SK-N-MC (cell line): ENCODE results near the gene PRR5L.
A peak's percentile ranks its signal among the peaks of the same experiment; 100 is the strongest.

Experiments
- DNase-seq: peaks from one replicate; pipeline ENCODE4 v3.0.0-alpha.2; 2011; ENCODE audit warnings: low read depth, low spot score
- H3K27ac ChIP-seq: fragments of 200-600 bp; sonication (generic); 2 replicates; pipeline ENCODE4 v1.5.1; 2016; ENCODE audit warnings: mixed run types
- H3K36me3 ChIP-seq: fragments of 200-600 bp; sonication (generic); 2 replicates; pipeline ENCODE4 v1.6.1; 2017; ENCODE audit warnings: antibody characterized with exemption, low read length, mixed read lengths; ENCODE audit not compliant: insufficient read depth
- H3K4me3 ChIP-seq: fragments of 200-600 bp; sonication (generic); 2 replicates; pipeline ENCODE4 v1.5.1; 2016
- H3K9ac ChIP-seq: fragments of 200-600 bp; sonication (generic); 2 replicates; pipeline ENCODE4 v1.8.0; 2017; ENCODE audit warnings: mixed run types, mixed read lengths; ENCODE audit not compliant: insufficient read length
- H3K9me3 ChIP-seq: fragments of 200-600 bp; sonication (generic); 2 replicates; pipeline ENCODE4 v1.6.1; 2017; ENCODE audit warnings: low read depth, mild to moderate bottlenecking, antibody characterized with exemption, low read length, moderate library complexity, mixed read lengths
- EZH2 ChIP-seq: fragments of 200-600 bp; sonication (generic); IDR thresholded peaks from one replicate; pipeline ENCODE4 v1.6.1; 2017; ENCODE audit warnings: antibody characterized with exemption
- FOXP2 ChIP-seq: optimal IDR thresholded peaks from 2 replicates; pipeline ENCODE3; 2011; ENCODE audit warnings: mild to moderate bottlenecking, moderate library complexity; ENCODE audit not compliant: insufficient read depth; ENCODE audit errors: extremely low read length, control extremely low read depth
- POLR2AphosphoS5 ChIP-seq: IDR thresholded peaks from 2 replicates; pipeline ENCODE4 v1.6.1; 2012; ENCODE audit warnings: mild to moderate bottlenecking, low read depth, low read length, borderline replicate concordance

PRR5L gene

DNA sequence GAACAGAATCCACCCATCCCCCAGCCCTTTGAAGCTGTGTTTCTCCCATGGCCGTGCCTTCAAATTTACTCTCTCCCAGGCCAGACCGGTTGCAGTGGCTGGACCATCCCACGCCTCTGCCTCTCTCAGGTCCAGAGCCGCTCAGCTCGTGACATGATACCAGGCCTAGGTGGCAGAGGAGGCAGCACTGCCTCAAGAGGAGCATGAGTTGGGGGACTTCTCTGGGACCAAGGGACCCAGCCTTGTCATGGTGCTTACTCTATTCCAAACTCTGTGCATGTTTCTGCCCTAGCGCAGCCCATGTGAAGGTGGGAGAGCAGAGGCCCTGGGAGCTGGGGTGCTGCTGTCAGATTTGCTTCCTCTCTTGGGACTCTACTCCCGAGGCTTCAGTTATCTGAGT lies 163.0 kb downstream of the PRR5L start:
- Histone ChIP-seq H3K9me3 (no peaks in the 10 kb centered on the region), H3K36me3 (peaks cover 60% of the 10 kb centered on the region), H3K9ac (no peak overlapping the region), H3K27ac (no peak overlapping the region), H3K4me3 (no peak overlapping the region)
- no peak for DNase-seq
- no peak for TF ChIP-seq FOXP2
- TF ChIP-seq POLR2AphosphoS5, result no peak
- TF ChIP-seq EZH2, result no peak

DNA sequence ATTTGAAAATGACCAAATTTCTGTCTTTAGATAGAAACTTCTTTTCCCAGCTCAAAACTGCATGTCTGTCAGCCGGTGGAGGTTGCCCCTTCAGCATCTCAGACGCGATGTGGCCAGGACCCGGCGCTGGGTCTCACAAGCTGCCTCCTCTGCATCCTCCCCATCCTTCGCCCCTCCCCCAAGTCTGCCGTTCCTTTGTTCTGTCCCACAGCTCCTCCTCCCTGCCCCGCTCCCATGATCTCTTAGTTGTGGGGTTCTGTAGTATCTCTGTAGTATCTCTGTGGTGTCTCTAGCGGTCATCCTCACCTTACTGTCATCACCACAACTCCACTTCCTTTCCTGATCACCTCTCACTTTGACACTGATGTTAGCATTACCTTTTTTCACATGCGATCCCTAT lies 164.1 kb downstream of the PRR5L start:
- Histone ChIP-seq H3K9ac (no peak overlapping the region), H3K27ac (no peak overlapping the region)
- TF ChIP-seq EZH2 (no peak), FOXP2 (no peak), POLR2AphosphoS5 (no peak)

DNA sequence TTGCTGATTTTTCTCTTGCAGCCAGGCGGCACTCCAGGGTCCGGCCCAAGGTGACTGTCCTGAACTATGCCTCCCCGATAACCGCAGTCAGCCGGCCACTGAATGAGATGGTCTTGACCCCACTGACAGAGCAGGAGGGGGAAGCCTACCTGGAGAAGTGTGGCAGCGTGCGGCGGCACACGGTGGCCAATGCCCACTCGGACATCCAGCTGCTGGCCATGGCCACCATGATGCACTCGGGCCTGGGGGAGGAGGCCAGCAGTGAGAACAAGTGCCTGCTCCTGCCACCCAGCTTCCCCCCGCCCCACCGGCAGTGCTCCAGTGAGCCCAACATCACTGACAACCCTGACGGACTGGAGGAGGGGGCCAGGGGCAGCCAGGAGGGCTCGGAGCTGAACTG lies 166.2 kb downstream of the PRR5L start:
- no peak for DNase-seq
- H3K27ac ChIP-seq, result no peak overlapping the region
- TF ChIP-seq EZH2, result no peak
- TF ChIP-seq FOXP2, result no peak
- TF ChIP-seq POLR2AphosphoS5, result no peak
- no peaks in the 10 kb centered on the region for H3K9me3 ChIP-seq
- H3K36me3 ChIP-seq, result peaks cover 30% of the 10 kb centered on the region; the same call in 1 of the 2 replicates
- no peak overlapping the region for H3K9ac ChIP-seq
- H3K4me3 ChIP-seq, result no peak overlapping the region

More for the DNA sequence above, 164.1 kb downstream of the PRR5L start:
- Histone ChIP-seq H3K4me3 (no peak overlapping the region), H3K9me3 (no peaks in the 10 kb centered on the region), H3K36me3 (peaks cover 48% of the 10 kb centered on the region; the same call in 1 of the 2 replicates)
- no peak for DNase-seq

DNA sequence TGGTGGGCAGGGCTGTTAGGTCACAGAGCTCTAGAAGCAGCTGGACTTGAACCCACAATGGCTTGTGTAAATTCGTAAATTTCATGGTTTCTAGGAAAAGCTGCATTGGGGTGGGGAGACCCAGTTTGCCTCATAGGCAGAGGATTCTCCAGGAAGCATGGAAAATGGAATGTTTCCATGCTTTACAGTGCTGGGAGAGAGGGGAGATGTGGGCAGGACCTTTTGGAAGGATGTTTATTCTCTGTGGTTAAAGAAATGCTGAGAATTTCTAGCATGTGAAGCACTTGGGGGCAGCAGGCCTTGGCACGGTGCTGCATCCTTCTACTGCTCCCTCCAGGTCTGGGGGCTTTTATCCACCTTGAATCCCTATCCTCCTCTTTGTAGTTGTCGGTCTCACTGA lies 167.7 kb downstream of the PRR5L start:
- no peak for DNase-seq
- H3K9ac ChIP-seq, result no peak overlapping the region
- no peak overlapping the region for H3K27ac ChIP-seq
- no peaks in the 10 kb centered on the region for H3K9me3 ChIP-seq
- H3K36me3 ChIP-seq, result peaks cover 30% of the 10 kb centered on the region; the same call in 1 of the 2 replicates
- TF ChIP-seq FOXP2 (no peak), EZH2 (no peak), POLR2AphosphoS5 (no peak)
- no peak overlapping the region for H3K4me3 ChIP-seq

DNA sequence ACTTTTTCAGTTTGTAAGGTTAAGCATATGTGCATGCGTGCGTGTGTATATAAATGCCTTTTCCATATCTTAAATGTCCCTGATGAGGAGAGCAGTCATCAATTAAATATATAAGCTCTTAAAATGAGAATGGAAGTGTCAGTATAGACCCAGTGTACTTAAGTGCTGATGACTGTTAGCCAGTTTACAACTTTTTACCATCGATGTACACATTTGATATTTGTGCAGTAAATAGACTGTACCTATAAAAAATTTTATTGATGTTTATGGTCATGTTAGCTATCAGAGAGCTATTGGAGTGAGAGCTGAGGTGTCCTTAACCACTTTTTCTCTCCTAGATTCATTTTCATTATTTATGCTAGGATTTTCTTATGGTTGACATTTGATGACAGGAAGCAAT lies 168.6 kb downstream of the PRR5L start:
- H3K36me3 ChIP-seq, result peaks cover 30% of the 10 kb centered on the region; the same call in 1 of the 2 replicates
- H3K9ac ChIP-seq, result no peak overlapping the region
- no peak overlapping the region for H3K27ac ChIP-seq
- no peaks in the 10 kb centered on the region for H3K9me3 ChIP-seq
- no peak overlapping the region for H3K4me3 ChIP-seq
- TF ChIP-seq POLR2AphosphoS5 (no peak), EZH2 (no peak)
- no peak for DNase-seq

DNA sequence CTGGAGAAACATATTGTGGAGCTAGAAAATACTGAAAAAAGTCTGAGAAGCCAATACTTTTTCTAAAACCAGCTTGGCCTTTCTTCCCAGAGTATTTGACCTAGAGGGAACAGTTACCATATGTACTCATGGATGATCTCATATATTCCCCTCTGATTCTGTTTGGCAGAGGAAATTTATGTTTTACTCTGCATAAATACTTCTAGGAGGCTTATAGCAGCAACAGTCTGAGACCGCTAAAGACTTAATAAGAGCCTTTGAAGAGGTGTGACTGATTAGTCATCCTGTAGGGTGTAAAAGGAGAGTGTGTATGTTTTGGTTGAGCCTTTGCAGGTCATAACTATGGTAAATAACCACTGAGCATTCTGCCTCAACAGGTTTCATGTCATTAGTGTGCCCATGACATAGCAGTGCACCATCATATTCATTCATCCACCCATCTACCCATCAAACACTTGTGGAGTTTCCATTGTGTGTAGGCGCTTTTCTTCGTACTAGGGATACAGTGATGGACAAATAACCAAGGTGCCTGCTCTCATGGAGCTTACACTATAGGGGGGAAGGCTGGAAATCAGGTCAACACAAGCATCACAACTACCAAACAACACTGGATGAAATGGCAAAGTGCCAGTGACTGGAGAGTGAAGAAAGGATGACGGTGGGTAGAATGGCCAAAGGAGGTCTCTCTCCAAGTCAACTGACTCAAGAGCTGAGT lies 169.5 kb downstream of the PRR5L start:
- Histone ChIP-seq H3K9ac (no peak overlapping the region), H3K9me3 (no peaks in the 10 kb centered on the region), H3K27ac (peak overlapping the region; percentile 34; the same call in 1 of the 2 replicates), H3K36me3 (peaks cover 25% of the 10 kb centered on the region; the same call in 1 of the 2 replicates), H3K4me3 (no peak overlapping the region)
- DNase-seq, result no peak
- TF ChIP-seq FOXP2 (no peak), POLR2AphosphoS5 (0 out of 2 replicates have a peak, but pooled peaks have one; percentile 10), EZH2 (no peak)

DNA sequence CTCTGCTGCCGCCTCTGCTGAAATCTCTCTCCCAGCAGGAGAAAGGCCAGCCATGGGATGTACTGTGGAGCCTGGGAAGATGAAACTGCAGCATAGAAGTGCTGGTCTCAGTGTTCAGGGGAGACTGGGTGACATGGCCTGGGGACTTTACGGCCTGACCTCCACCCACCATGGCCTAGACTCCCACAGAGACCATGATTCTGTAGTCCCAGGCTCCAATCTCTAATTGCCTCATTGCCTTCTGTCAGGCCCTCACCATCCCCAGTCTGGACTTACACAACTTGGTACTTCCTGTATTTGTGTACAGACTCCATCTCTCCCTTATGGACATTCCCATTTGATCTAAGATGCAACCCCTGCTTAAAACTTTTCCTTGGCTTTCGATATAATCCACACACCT lies 170.9 kb downstream of the PRR5L start:
- no peak overlapping the region for H3K4me3 ChIP-seq
- DNase-seq, result no peak
- TF ChIP-seq FOXP2 (no peak), POLR2AphosphoS5 (no peak), EZH2 (no peak)
- no peak overlapping the region for H3K27ac ChIP-seq
- no peak overlapping the region for H3K9ac ChIP-seq
- no peaks in the 10 kb centered on the region for H3K9me3 ChIP-seq
- H3K36me3 ChIP-seq, result peaks cover 17% of the 10 kb centered on the region; the same call in 1 of the 2 replicates

DNA sequence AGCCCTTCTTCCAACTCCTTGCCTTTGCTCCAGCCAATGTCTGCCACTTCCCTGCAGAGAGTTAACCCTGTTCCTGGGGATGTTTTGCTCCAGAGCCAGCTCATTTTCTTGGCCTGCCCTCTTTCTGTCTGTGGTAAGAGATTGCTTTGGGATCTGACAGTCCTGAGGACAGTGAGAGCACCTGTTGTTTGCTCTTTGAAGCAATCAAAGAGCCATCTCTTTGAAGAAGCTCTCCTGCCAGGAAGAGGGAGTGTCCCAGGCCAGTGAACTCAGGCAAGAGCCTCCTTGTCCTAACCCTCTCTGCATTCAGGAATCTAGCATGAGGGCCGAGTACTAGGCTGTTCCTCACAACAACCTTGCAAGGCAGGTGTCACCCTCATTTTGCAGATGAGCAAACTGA lies 171.8 kb downstream of the PRR5L start:
- no peak for DNase-seq
- no peak for TF ChIP-seq POLR2AphosphoS5
- TF ChIP-seq FOXP2, result no peak
- TF ChIP-seq EZH2, result no peak
- H3K27ac ChIP-seq, result no peak overlapping the region

DNA sequence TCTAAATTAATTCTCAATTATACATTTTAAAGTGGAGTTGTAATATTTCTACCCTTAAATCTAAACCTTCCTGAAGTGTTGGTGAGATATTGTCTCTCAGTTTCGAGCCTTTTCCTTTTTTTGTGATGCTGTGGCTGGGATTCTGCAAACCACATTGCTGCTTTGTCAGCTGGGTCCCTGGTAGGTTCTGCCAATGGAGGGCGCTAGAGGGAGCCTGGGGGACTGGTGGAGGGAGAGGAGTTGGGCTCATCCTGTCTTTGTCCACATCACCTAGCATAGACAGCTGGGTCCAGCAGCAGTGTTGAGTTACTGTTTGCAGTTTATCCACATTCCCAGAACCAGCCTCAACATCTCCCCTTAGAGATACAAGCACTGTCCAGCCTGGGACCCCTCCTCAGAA lies 173.0 kb downstream of the PRR5L start:
- Histone ChIP-seq H3K9me3 (no peaks in the 10 kb centered on the region), H3K4me3 (no peak overlapping the region), H3K36me3 (no peaks in the 10 kb centered on the region), H3K9ac (no peak overlapping the region), H3K27ac (no peak overlapping the region)
- no peak for TF ChIP-seq POLR2AphosphoS5
- TF ChIP-seq EZH2, result no peak
- no peak for TF ChIP-seq FOXP2
- no peak for DNase-seq

More for the DNA sequence above, 171.8 kb downstream of the PRR5L start:
- Histone ChIP-seq H3K4me3 (no peak overlapping the region), H3K36me3 (peaks cover 8% of the 10 kb centered on the region; the same call in 1 of the 2 replicates), H3K9me3 (no peaks in the 10 kb centered on the region), H3K9ac (no peak overlapping the region)
